IPS DF 6.9 (cell line): ENCODE results near the gene GPX7.

ENCODE experiments used
- DNase-seq: peaks from one replicate; pipeline ENCODE4 v3.0.0-alpha.2; 2013; ENCODE audit warnings: low read depth, low spot score
- H3K27ac ChIP-seq: one replicate; pipeline ENCODE4 v1.5.1; 2013; ENCODE audit warnings: low read length, control low read depth
- H3K27me3 ChIP-seq: 2 replicates; pipeline ENCODE4 v1.6.1; 2013; ENCODE audit warnings: mild to moderate bottlenecking, low read length; ENCODE audit not compliant: control insufficient read depth, insufficient read depth
- H3K36me3 ChIP-seq: 2 replicates; pipeline ENCODE4 v1.6.1; 2013; ENCODE audit warnings: low read length; ENCODE audit not compliant: control insufficient read depth, insufficient read depth
- H3K4me1 ChIP-seq: 2 replicates; pipeline ENCODE4 v1.6.1; 2013; ENCODE audit warnings: low read length; ENCODE audit not compliant: control insufficient read depth, insufficient read depth
- H3K4me3 ChIP-seq: 2 replicates; pipeline ENCODE4 v1.5.1; 2013; ENCODE audit warnings: mild to moderate bottlenecking, low read length
- H3K9me3 ChIP-seq: 2 replicates; pipeline ENCODE4 v1.6.1; 2013; ENCODE audit warnings: low read length, inconsistent platforms; ENCODE audit not compliant: control insufficient read depth, insufficient read depth
- WGBS: extraction: QIAGEN DNeasy Blood & Tissue Kit; methylation state at CpG from one replicate; pipeline ENCODE4 v1.1.7; 2013; ENCODE audit warnings: mixed read lengths, missing lambda C conversion rate; ENCODE audit not compliant: insufficient read length, insufficient coverage; 5-methylcytosine and 5-hydroxymethylcytosine counted together

Gene GPX7

GRCh38 chr1:52640697-52641096 is 38.5 kb downstream of the GPX7 start:
- H3K27ac ChIP-seq = no peak overlapping the region
- H3K9me3 ChIP-seq = no peaks in the 10 kb centered on the region
- no peak for DNase-seq
- no peaks in the 10 kb centered on the region for H3K4me1 ChIP-seq
- no peak overlapping the region for H3K4me3 ChIP-seq
- no peaks in the 10 kb centered on the region for H3K36me3 ChIP-seq
- no CpG with 5 or more reads among the region's 6 CpGs for WGBS
- no peaks in the 10 kb centered on the region for H3K27me3 ChIP-seq

DNA sequence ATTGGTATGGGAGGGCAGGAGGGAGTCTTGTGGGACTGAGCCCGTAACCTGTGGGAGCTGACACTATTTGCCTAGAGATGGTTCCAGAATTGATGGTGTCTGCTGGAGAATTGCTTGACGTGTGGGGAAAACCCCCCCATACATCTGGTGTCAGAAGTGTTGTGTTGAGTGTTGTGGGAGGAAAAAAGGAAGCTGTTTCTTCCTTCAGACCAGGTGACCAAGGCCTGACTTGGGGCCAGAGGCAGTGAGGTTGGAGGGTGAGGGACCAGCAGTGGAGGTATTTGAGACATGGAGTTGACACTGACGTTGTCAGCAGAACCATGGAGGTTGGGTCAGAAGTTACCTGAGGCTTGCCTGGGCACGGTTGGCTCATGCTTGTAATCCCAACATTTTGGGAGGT is 39.1 kb downstream of the GPX7 start:
- DNase-seq = no peak
- Histone ChIP-seq H3K27ac (no peak overlapping the region), H3K27me3 (no peaks in the 10 kb centered on the region), H3K9me3 (no peaks in the 10 kb centered on the region), H3K36me3 (no peaks in the 10 kb centered on the region), H3K4me1 (no peaks in the 10 kb centered on the region), H3K4me3 (no peak overlapping the region)
- no CpG with 5 or more reads among the region's 4 CpGs for WGBS

- WGBS = no CpG with 5 or more reads among the region's 6 CpGs
- Histone ChIP-seq H3K9me3 (no peaks in the 10 kb centered on the region), H3K4me3 (no peak overlapping the region), H3K27ac (no peak overlapping the region), H3K4me1 (no peaks in the 10 kb centered on the region), H3K36me3 (no peaks in the 10 kb centered on the region), H3K27me3 (no peaks in the 10 kb centered on the region)
- no peak for DNase-seq
These were observed 43.1 kb downstream of the GPX7 start for GRCh38 chr1:52645261-52645660.

- no CpG with 5 or more reads among the region's 1 CpG for WGBS
These were observed 49.7 kb downstream of the GPX7 start for GRCh38 chr1:52651904-52652303.

GRCh38 chr1:52653207-52653849 is 51.2 kb downstream of the GPX7 start:
- Histone ChIP-seq H3K27me3 (no peaks in the 10 kb centered on the region), H3K4me1 (no peaks in the 10 kb centered on the region), H3K9me3 (no peaks in the 10 kb centered on the region), H3K27ac (no peak overlapping the region), H3K36me3 (no peaks in the 10 kb centered on the region), H3K4me3 (no peak overlapping the region)
- no peak for DNase-seq
- no CpG with 5 or more reads among the region's 5 CpGs for WGBS

More at GRCh38 chr1:52651904-52652303, 49.7 kb downstream of the GPX7 start:
- no peaks in the 10 kb centered on the region for H3K9me3 ChIP-seq
- H3K27ac ChIP-seq = no peak overlapping the region
- no peaks in the 10 kb centered on the region for H3K27me3 ChIP-seq
- no peak overlapping the region for H3K4me3 ChIP-seq
- no peak for DNase-seq
- no peaks in the 10 kb centered on the region for H3K4me1 ChIP-seq
- H3K36me3 ChIP-seq = no peaks in the 10 kb centered on the region

GRCh38 chr1:52654063-52654462 is 51.9 kb downstream of the GPX7 start:
- H3K27me3 ChIP-seq = no peaks in the 10 kb centered on the region
- H3K4me1 ChIP-seq = no peaks in the 10 kb centered on the region
- no peak for DNase-seq
- no peaks in the 10 kb centered on the region for H3K36me3 ChIP-seq
- no peak overlapping the region for H3K4me3 ChIP-seq
- H3K9me3 ChIP-seq = no peaks in the 10 kb centered on the region
- no peak overlapping the region for H3K27ac ChIP-seq

DNA sequence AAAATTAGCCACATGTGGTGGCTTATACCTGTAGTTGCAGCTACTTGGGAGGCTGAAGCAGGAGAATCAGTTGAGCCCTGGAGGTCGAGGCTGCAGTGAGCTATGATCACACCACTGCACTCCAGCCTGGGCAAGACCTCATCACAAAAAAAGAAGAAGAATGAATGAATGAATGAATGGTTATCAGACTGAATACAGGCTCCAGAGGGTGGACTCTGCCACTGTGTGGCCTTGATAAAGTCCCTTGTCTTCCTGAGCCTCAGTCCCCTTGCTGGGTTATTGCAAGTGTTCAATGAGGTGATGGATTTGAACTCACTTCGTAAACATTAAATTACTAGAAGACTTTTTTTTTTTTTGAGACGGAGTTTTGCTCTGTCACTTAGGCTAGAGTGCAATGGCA is 55.5 kb downstream of the GPX7 start:
- whole genome bisulfite sequencing = no CpG with 5 or more reads among the region's 3 CpGs
- Histone ChIP-seq H3K36me3 (no peaks in the 10 kb centered on the region), H3K27me3 (no peaks in the 10 kb centered on the region), H3K9me3 (no peaks in the 10 kb centered on the region), H3K4me1 (peaks cover 9% of the 10 kb centered on the region), H3K27ac (no peak overlapping the region), H3K4me3 (no peak overlapping the region)
- no peak for DNase-seq
